H1 (cell line): Measurements from ENCODE around the gene MTCL3.

Source experiments
- HDAC2 ChIP-seq, 2 experiments: fragments of 300-600 bp in 1 of 2; sonication (generic) in 1 of 2; IDR thresholded peaks; 2 replicates each; pipeline ENCODE4 v1.6.1; 2011 to 2012; ENCODE audit warnings: low read depth in 2 of 2, low read length in 2 of 2, mild to moderate bottlenecking in 2 of 2, moderate library complexity in 2 of 2, borderline replicate concordance in 1 of 2, inconsistent platforms in 1 of 2
- RAD21 ChIP-seq, 2 experiments: IDR thresholded peaks in 1 of 2; conservative IDR thresholded peaks in 1 of 2; 2 replicates each; pipeline ENCODE4 v1.6.1; 2011; ENCODE audit warnings: low read depth in 2 of 2, low read length in 2 of 2, improper control_type of control experiment in 1 of 2, inconsistent platforms in 1 of 2, mild to moderate bottlenecking in 1 of 2, moderate library complexity in 1 of 2

Gene MTCL3

GRCh38 chr6:127460465-127460864 lies 58.7 kb downstream of the MTCL3 start (continued):
- TF ChIP-seq RAD21 (IDR thresholded peaks at IDR 0.05 in 1 of 2, conservative IDR thresholded peaks at IDR 0.05 in 1 of 2; ENCODE audit: low read depth in 2 of 2, low read length in 2 of 2): no peak
- no peak for TF ChIP-seq HDAC2 (IDR thresholded peaks at IDR 0.05; ENCODE audit: borderline replicate concordance in 1 of 2, low read depth in 2 of 2, low read length in 2 of 2)
